Esophagus squamous epithelium (tissue), 5 donors: Measurements from ENCODE around the gene UBR2. TPM values are rescaled to one million over a fixed set of nuclear protein-coding genes. Genes with fewer than 3 reads are reported as not detected.
A peak's percentile ranks its signal among the peaks of the same experiment; 100 is the strongest.

ENCODE experiments used
- DNase-seq: peaks from one replicate; lab custom pipeline; 2025; lab: John Stamatoyannopoulos, UW
- H3K27ac ChIP-seq, 4 donors: fragments of 200-600 bp; sonication (generic); one replicate each; pipeline ENCODE4 v1.5.1; 2016 to 2019; ENCODE audit warnings: mild to moderate bottlenecking in 1 of 4
- H3K27me3 ChIP-seq, 4 donors: fragments of 200-600 bp; sonication (generic); 1 replicate in 3 of 4; 2 replicates in 1 of 4; pipeline versions ENCODE4 v1.5.1 to v1.6.0; 2017 to 2021; ENCODE audit warnings: antibody characterized with exemption in 1 of 4
- H3K36me3 ChIP-seq, 3 donors: fragments of 200-600 bp; sonication (generic); one replicate each; pipeline ENCODE4 v1.5.1; 2016 to 2019
- H3K4me1 ChIP-seq, 3 donors: fragments of 200-600 bp; sonication (generic); one replicate each; pipeline ENCODE4 v1.5.1; 2017 to 2019
- H3K4me3 ChIP-seq, 4 donors: fragments of 200-600 bp; sonication (generic); 1 replicate in 3 of 4; 2 replicates in 1 of 4; pipeline ENCODE4 v1.5.1; 2016 to 2019; ENCODE audit warnings: mild to moderate bottlenecking in 2 of 4, moderate library complexity in 1 of 4
- H3K9me3 ChIP-seq, 3 donors: fragments of 200-600 bp; sonication (generic); one replicate each; pipeline ENCODE4 v1.5.1; 2016 to 2019
- CTCF ChIP-seq, 6 experiments: fragments of 450-650 bp in 4 of 6; fragments of 200-600 bp in 2 of 6; sonication (generic) in 2 of 6; IDR thresholded peaks; one replicate each; pipeline ENCODE4 v1.5.1; 2016 to 2019; ENCODE audit warnings: antibody characterized with exemption in 6 of 6, mild to moderate bottlenecking in 4 of 6, moderate library complexity in 4 of 6
- POLR2A ChIP-seq, 4 donors: fragments of 450-650 bp; IDR thresholded peaks; one replicate each; pipeline ENCODE4 v1.6.1; 2017; ENCODE audit warnings: antibody characterized with exemption in 4 of 4, mild to moderate bottlenecking in 4 of 4, moderate library complexity in 3 of 4
- WGBS, 2 donors: methylation state at CpG; one replicate each; pipeline ENCODE4 v1.1.5; 2018; 5-methylcytosine and 5-hydroxymethylcytosine counted together
- intact Hi-C: fragments of 100-400 bp; cut with DNase I; formaldehyde crosslinking; loops from one replicate; pipeline ENCODE4 v1.15.0; 2022
- total RNA-seq, 4 donors: library from RNA; depleted of rRNA; stranded (reverse); fragments of >200 nt; gene quantifications; one replicate each; pipeline ENCODE4 v1.1.0, GENCODE V29; 2016
- donor health status: DM: yes; HTN: yes; CAD: no.

UBR2 gene
- total RNA-seq, 4 donors from 2014 or later = 14.0 to 25.9 (median 20.4) TPM

DNA sequence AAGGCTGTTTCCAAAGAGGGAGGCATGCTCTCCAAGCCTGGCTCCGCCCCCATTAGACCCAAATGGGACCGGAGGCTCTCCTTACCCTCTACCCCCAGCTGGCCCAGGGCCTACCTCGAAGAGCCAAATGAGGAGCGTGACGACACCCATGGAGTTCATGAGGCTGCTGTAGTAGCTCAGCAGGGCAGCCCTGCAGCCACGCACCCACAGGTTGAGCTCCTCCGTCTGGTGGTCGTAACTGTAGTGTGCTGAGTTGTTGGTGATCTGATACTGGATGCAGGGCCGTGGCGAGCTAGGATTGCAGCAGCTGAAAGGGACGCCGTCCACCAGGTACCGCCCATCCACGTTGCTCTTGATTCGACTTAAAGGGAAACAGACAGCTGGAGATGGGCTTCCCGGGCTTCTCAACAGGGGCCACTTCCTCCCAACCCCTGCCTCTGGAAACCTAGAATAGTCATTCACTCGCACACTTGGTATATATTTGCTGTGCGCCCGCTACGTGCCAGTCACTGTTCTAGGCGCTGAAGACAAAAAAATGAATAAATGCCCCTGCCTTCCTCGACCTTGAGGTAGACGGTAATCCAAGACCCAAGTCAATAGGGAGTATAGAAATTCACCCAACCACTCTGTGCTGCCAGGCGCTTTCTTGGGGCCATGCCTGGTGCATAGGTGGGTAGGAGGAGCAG, 140.6 kb downstream of the UBR2 start:
- no peak for DNase-seq
- Histone ChIP-seq H3K4me1 (peaks cover 0 to 6% (median 0%) of the 10 kb centered on the region in 3 donors), H3K4me3 (peak overlapping the region in 2 of 4 donors; percentile 23 to 52), H3K36me3 (no peaks in the 10 kb centered on the region), H3K27ac (no peak overlapping the region), H3K9me3 (no peaks in the 10 kb centered on the region), H3K27me3 (no peaks in the 10 kb centered on the region)
- TF ChIP-seq POLR2A (IDR thresholded peaks at IDR 0.05) = no peak
- TF ChIP-seq CTCF (IDR thresholded peaks at IDR 0.05) = no peak
- 62 to 66% methylated on average over 13 to 24 of the region's 24 CpGs for WGBS, 2 donors
- intact Hi-C loops = no loop called here

GRCh38 chr6:42704937-42705374, 141.1 kb downstream of the UBR2 start:
- no peak for TF ChIP-seq POLR2A (IDR thresholded peaks at IDR 0.05)
- no peak for TF ChIP-seq CTCF (IDR thresholded peaks at IDR 0.05)
- WGBS, 2 donors = 61 to 70% methylated on average over 3 to 4 of the region's 4 CpGs
- H3K4me1 ChIP-seq = peaks cover 0 to 6% (median 0%) of the 10 kb centered on the region in 3 donors
- H3K9me3 ChIP-seq = no peaks in the 10 kb centered on the region
- H3K27ac ChIP-seq = no peak overlapping the region
- H3K27me3 ChIP-seq = no peaks in the 10 kb centered on the region
- H3K36me3 ChIP-seq = no peaks in the 10 kb centered on the region
- H3K4me3 ChIP-seq = no peak overlapping the region
- DNase-seq = no peak
- intact Hi-C loops = no loop called here

DNA sequence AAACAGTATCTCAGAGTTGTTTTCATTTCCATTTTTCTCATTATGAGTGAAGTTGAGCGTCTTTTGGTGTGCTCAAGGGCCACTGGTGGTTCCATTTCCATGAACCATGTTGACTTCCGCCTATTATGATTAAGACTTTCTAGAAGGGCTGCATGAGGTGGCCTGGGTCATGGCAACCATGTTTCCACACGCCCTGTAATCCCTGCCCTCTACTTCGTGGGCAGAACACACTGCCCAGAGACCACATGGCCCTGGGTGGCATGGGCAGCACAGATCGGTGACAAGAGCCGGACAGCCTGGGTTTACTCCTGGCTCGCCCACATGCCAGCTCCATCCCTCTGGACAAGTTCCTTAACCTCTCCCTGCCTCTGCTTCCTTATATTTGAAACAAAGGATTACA, 143.8 kb downstream of the UBR2 start:
- 72 to 76% methylated on average over 7 of the region's 7 CpGs for WGBS, 2 donors
- Histone ChIP-seq H3K36me3 (no peaks in the 10 kb centered on the region), H3K27me3 (no peaks in the 10 kb centered on the region), H3K27ac (no peak overlapping the region), H3K4me3 (no peak overlapping the region), H3K9me3 (peaks cover 0 to 12% (median 0%) of the 10 kb centered on the region in 3 donors), H3K4me1 (peaks cover 0 to 6% (median 0%) of the 10 kb centered on the region in 3 donors)
- DNase-seq = no peak
- intact Hi-C loops = no loop called here
- no peak for TF ChIP-seq POLR2A (IDR thresholded peaks at IDR 0.05)
- no peak for TF ChIP-seq CTCF (IDR thresholded peaks at IDR 0.05)

DNA sequence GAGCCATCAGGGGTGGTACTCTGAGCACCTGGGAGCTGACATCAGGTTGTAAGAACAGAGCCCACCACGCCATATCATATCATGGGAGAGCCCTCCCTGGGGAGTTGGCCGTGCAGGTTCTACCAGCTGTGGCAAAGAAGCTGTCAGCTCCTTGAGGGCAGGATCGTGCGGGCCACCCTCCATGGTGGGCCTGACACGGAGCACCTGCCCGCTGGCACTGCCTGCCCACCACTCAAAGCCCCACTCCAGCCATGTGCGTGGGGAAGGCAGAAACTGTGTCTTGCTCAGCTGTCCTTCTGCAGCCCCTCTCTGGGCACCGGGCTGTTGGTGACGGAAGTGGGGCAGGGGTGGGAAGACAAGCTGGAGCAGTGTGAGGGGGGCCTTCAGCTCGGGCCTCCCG, 144.3 kb downstream of the UBR2 start:
- H3K36me3 ChIP-seq = no peaks in the 10 kb centered on the region
- TF ChIP-seq POLR2A (IDR thresholded peaks at IDR 0.05) (no peak), CTCF (IDR thresholded peaks at IDR 0.05) (no peak)
- peaks cover 0 to 6% (median 0%) of the 10 kb centered on the region in 3 donors for H3K4me1 ChIP-seq
- H3K27ac ChIP-seq = no peak overlapping the region
- peaks cover 0 to 12% (median 0%) of the 10 kb centered on the region in 3 donors for H3K9me3 ChIP-seq
- no peak for DNase-seq
- intact Hi-C loops = no loop called here
- H3K4me3 ChIP-seq = no peak overlapping the region
- H3K27me3 ChIP-seq = no peaks in the 10 kb centered on the region
- WGBS, 2 donors = 83% methylated on average over 1 of the region's 11 CpGs; no CpG with 5 or more reads in 1 of the 2 donors

GRCh38 chr6:42709871-42710270, 146.0 kb downstream of the UBR2 start:
- Histone ChIP-seq H3K4me3 (no peak overlapping the region), H3K4me1 (peaks cover 0 to 5% (median 0%) of the 10 kb centered on the region in 3 donors), H3K36me3 (no peaks in the 10 kb centered on the region), H3K27ac (no peak overlapping the region), H3K9me3 (peaks cover 0 to 12% (median 0%) of the 10 kb centered on the region in 3 donors), H3K27me3 (no peaks in the 10 kb centered on the region)
- 85% methylated on average over 4 of the region's 6 CpGs; no CpG with 5 or more reads in 1 of the 2 donors for WGBS, 2 donors
- intact Hi-C loops = no loop called here
- DNase-seq = no peak
- TF ChIP-seq POLR2A (IDR thresholded peaks at IDR 0.05) (no peak), CTCF (IDR thresholded peaks at IDR 0.05) (no peak)
